LNCAP (cell line): Measurements from ENCODE around the gene EXOC8.

ENCODE experiments used
- CTCF ChIP-seq: fragments of 450-650 bp; IDR thresholded peaks from 2 replicates; pipeline ENCODE4 v1.5.1; 2017; ENCODE audit warnings: mild to moderate bottlenecking

EXOC8 gene

GRCh38 chr1:231376875-231377549 lies 39.4 kb upstream of the EXOC8 start:
- TF ChIP-seq CTCF, result no peak

GRCh38 chr1:231376101-231376500 lies 38.4 kb upstream of the EXOC8 start:
- TF ChIP-seq CTCF, result no peak

- TF ChIP-seq CTCF, result no peak
Observed at GRCh38 chr1:231374394-231374793, 36.7 kb upstream of the EXOC8 start.

GRCh38 chr1:231372501-231372900 lies 34.8 kb upstream of the EXOC8 start:
- TF ChIP-seq CTCF, result no peak

- no peak for TF ChIP-seq CTCF
Observed at GRCh38 chr1:231369282-231369681, 31.6 kb upstream of the EXOC8 start.

GRCh38 chr1:231364192-231364591 lies 26.5 kb upstream of the EXOC8 start:
- TF ChIP-seq CTCF, result no peak

GRCh38 chr1:231363624-231364023 lies 26.0 kb upstream of the EXOC8 start:
- TF ChIP-seq CTCF, result no peak

GRCh38 chr1:231362325-231362724 lies 24.7 kb upstream of the EXOC8 start:
- no peak for TF ChIP-seq CTCF
